ENCODE results near the gene MCM3AP.
"Not testable (repeated sequence)": the region's sequence is repeated elsewhere in the genome, so short reads cannot be mapped to it uniquely, and the experiment has no call there.

The MCM3AP gene

DNA sequence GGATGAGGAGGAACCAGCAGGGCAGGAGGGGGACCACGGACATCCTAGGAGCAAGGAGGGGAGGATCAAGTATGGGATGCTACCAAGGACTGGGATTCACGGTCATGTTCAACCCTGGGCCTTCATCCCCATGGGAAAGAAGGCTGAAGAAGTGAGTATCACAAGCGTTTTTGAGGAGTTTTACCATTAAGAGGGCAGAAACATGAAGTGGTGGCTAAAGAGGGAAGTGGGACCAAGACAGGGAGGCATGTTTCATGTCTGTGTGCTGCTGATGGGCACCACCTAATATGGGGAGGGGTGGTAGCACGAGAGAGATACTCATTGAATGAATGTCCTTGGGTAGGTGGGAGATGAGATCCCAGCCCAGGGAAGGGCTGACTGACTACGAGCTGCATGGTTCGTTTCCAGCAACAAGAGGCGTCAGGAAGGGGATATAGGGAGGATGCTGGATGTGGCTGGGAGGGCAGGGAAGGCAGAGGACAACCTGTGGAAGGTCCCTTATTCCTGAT is 45.5 kb downstream of the MCM3AP start:
- DNase-seq, result no peak

DNA sequence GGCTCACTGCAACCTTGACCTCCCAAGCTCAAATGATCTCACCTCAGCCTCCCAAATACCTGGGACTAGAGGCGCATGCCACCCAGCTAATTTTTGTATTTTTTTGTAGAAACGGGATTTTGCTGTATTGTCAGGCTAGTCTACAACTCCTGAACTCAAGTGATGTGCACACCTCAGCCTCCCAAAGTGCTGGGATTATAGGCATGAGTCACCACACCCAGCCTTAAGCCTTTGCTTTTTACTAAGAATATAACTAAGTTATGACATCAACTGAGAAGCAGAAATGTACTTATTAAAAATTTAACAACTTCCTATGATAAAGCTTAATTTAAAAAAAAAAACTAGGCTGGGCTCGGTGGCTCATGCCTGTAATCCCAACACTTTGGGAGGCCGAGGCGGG is 47.9 kb downstream of the MCM3AP start:
- no peak for DNase-seq

GRCh38 chr21:46234436-46234950 is 50.9 kb downstream of the MCM3AP start:
- DNase-seq, result no peak

GRCh38 chr21:46229923-46230260 is 55.5 kb downstream of the MCM3AP start:
- no peak for DNase-seq

- DNase-seq, result peak; percentile 80
Measured at GRCh38 chr21:46229133-46229922, 56.1 kb downstream of the MCM3AP start.

- peak; percentile 99 for DNase-seq
Measured at GRCh38 chr21:46228345-46229051, 56.9 kb downstream of the MCM3AP start, which contains the start of gene LSS. LSS (minus strand) TSS chr21:46228774; CDS start chr21:46228745, 29 bp downstream.

- DNase-seq, result no peak
Measured at GRCh38 chr21:46227811-46228344, 57.5 kb downstream of the MCM3AP start.

DNA sequence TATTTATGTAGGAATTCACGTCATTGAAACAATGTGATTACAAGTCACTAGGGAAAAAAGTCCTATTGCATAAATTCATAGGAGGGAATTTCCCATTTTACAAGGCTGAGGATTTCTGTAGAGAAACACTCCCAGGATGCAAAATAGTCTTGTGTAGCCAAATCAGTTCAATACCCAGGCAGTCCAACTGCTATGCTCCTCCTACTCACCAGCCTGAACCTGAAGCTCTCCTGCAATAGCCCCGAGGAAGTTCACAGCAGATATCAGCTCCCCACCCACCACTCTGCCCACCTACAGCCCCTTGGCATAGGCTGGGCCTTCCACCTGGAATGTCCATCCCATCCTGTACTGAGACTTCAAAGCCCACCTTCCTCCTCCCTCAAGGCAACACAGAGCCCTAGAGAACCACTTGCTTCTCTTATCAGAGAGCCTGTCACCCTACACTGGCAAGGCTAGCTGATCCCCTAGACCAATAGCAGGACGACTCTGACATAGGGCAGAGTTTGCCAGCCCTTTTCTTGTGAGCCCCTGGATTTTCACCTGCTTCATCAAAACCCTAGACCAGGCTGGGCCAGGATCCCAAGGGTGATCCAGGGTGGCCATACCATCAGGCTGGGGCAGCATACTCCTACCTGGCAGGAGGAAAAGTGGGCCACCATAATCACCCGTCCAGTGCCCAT is 58.4 kb downstream of the MCM3AP start:
- no peak for DNase-seq

- no peak for DNase-seq
Measured at GRCh38 chr21:46226146-46226545, 59.3 kb downstream of the MCM3AP start.

GRCh38 chr21:46223661-46224060 is 61.8 kb downstream of the MCM3AP start:
- DNase-seq, result not testable (repeated sequence)

DNA sequence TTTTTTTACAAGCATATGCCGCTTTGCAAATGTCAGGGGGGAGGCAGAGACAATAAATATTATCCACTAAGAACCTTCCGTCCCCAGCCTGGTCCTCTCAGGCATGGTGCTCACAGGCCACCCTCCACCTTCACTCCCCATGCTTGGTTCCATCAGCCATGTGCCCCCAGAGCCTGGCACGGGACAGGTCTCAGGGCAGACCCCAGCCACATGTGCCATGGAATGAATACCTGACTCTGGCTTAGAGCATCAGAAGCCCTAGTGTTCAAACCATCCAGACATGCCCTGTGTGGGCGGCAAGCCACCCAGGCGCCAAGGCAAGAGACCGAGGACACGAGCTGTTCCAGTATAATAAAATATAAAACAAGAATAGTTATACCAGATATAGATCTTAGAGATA is 62.2 kb downstream of the MCM3AP start:
- no peak for DNase-seq

DNA sequence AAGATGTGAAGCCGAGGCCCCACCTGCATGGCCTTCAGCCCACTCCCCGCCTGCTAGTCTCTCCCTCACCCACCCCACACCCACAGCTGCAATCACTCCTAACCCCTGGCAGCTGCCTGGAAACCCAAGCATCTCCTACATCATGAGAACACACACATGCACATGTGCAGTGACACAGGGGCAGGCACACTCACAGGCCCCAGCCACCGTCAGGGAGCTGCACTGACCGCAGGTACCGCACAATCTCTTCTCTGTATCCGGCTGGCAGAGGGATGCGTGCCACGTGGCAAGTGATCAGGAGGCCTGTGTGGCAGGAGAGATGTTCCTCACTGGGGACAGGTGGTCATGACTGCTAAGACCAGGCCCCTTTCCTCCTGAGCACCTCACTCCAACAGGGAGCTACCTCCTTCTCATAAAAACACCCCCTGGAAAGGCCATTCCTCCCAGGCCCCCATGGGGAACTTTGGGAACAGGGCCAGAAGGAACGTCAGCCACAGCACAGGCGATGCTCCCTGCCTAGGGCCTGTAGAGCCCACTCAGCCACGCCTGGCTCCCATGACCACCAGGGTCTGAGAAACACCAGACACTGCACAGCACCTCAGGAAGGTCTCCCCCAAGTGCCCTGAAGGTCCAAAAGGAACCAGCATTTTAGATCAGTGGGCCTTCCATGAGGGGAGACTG is 62.8 kb downstream of the MCM3AP start:
- DNase-seq, result no peak

DNA sequence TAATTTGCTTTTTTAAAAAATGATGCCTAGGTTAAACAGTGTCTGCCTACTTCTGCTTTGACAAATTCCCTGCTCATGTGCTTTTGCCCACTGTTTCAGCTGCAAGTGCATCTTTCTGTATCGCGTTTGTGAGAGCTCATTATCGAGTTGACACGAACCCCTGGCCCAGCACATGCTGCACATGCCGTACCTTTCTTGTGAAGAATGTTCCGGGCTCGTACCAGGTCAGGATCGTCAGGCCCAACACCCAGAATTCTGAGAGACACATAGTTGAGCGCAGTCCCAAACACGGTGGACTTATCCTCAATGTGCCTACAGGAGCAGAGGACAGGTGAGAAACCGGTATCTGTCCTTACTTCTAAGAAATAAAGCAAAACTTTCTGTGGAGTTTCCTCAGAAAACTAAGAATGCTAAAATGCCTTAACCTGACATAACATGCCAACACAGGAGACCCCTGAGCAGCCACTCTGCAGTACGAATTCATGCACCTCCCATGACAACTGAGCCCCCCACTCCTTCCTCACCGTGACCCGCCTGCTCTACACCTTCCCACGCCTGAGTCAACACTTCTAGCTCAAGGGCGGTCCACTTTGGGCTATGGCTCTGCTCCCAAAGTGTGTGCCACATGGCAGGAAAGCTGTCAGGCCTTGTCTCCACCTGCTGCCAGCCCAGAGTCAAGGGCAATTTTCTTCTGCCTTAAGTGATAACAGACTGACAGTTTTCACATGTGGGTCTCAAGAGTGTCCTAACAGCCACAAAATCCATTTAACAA is 63.6 kb downstream of the MCM3AP start:
- no peak for DNase-seq

DNA sequence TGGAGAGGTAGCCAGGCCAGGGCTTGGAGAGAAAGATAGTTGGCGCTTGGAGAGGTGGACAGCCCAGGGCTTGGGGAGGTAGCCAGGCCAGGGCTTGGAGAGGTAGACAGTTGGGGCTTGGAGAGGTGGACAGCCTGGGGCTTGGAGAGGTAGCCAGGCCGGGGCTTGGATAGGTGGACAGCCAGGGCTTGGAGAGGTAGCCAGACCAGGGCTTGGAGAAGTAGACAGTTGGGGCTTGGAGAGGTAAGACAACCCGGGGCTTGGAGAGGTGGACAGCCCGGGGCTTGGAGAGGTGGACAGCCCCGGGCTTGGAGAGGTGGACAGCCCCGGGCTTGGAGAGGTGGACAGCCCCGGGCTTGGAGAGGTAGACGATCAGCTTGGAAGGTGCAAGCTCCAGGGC is 64.6 kb downstream of the MCM3AP start:
- DNase-seq, result no peak

- no peak for DNase-seq
Measured at GRCh38 chr21:46220275-46220810, 65.1 kb downstream of the MCM3AP start.

GRCh38 chr21:46219591-46220239 is 65.7 kb downstream of the MCM3AP start:
- peak; percentile 85 for DNase-seq

DNA sequence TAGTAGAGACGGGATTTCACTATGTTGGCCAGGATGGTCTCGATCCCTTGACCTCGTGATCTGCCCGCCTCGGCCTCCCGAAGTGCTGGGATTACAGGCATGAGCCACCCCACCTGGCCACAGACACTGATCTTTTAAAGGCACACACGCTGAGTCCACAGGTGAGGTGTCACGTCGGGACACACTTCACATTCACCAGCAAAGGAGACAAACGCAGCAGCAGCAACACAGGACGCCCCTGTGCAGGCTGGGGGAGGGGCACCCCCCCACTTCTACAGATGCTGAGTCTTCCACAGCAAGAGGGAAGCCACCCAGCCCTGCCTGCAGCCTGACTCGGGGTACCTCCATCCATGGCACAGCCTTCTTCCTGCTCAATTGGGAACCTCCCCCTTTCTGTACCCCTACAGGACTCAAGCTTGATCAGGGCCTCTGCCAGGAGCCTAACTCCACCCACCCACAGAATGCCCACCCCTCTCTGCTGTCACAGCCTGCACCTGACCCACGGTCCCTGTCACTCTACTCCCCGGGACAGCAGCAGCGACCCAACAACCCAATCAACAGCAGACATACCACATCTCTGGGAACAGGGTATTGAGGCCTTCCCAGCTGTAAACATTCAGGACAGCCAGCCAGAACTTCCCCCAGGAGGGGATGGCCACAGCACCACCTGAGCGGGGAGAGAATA is 66.4 kb downstream of the MCM3AP start:
- no peak for DNase-seq

GRCh38 chr21:46217511-46218196 is 67.8 kb downstream of the MCM3AP start:
- no peak for DNase-seq

GRCh38 chr21:46216132-46216747 is 69.2 kb downstream of the MCM3AP start:
- DNase-seq, result no peak
